ENCODE results near the gene UBE2R2. TPM values are rescaled to one million over a fixed set of nuclear protein-coding genes. Genes with fewer than 3 reads are reported as not detected.

Gene UBE2R2
- total and polyA plus RNA-seq, 2 donors from 2014 or later = 26.1 to 32.2 TPM

GRCh38 chr9:33776578-33776977 is 40.4 kb upstream of the UBE2R2 start:
- no peaks in the 10 kb centered on the region for H3K27me3 ChIP-seq (ENCODE audit: control insufficient read depth, insufficient read depth, low read length)
- no peak overlapping the region for H3K27ac ChIP-seq (ENCODE audit: low read depth in 2 of 2, low read length in 2 of 2)
- FAIRE-seq (no peak), DNase-seq (no peak)
- H3K9ac ChIP-seq (ENCODE audit: low read length in 3 of 3) = no peak overlapping the region
- H3K9me3 ChIP-seq (ENCODE audit: control insufficient read depth in 2 of 3, insufficient read depth in 1 of 3, low read length in 3 of 3) = no peaks in the 10 kb centered on the region
- H3K36me3 ChIP-seq (ENCODE audit: control insufficient read depth in 2 of 3, insufficient read depth in 3 of 3, low read length in 3 of 3) = no peaks in the 10 kb centered on the region
- H3K4me3 ChIP-seq (ENCODE audit: low read length in 3 of 3) = no peak overlapping the region
- no peaks in the 10 kb centered on the region for H3K4me1 ChIP-seq (ENCODE audit: control insufficient read depth in 2 of 3, insufficient read depth in 2 of 3, low read depth in 1 of 3, low read length in 3 of 3)
- intact Hi-C loops (cut with DNase I) = no loop called here
- no peak for TF ChIP-seq CTCF (IDR thresholded peaks at IDR 0.05; ENCODE audit: borderline replicate concordance, extremely low read depth, insufficient read depth)

GRCh38 chr9:33778700-33779351 is 38.1 kb upstream of the UBE2R2 start:
- no peak overlapping the region for H3K9ac ChIP-seq (ENCODE audit: low read length in 3 of 3)
- no peak overlapping the region for H3K27ac ChIP-seq (ENCODE audit: low read depth in 2 of 2, low read length in 2 of 2)
- H3K27me3 ChIP-seq (ENCODE audit: control insufficient read depth, insufficient read depth, low read length) = no peaks in the 10 kb centered on the region
- intact Hi-C loops (cut with DNase I) = no loop called here
- TF ChIP-seq CTCF (IDR thresholded peaks at IDR 0.05; ENCODE audit: borderline replicate concordance, extremely low read depth, insufficient read depth) = peak; percentile 73
- peak in 3 of 5 donors; percentile 49 to 73 (median 58) for DNase-seq
- no peaks in the 10 kb centered on the region for H3K4me1 ChIP-seq (ENCODE audit: control insufficient read depth in 2 of 3, insufficient read depth in 2 of 3, low read depth in 1 of 3, low read length in 3 of 3)
- H3K36me3 ChIP-seq (ENCODE audit: control insufficient read depth in 2 of 3, insufficient read depth in 3 of 3, low read length in 3 of 3) = no peaks in the 10 kb centered on the region
- H3K4me3 ChIP-seq (ENCODE audit: low read length in 3 of 3) = no peak overlapping the region
- H3K9me3 ChIP-seq (ENCODE audit: control insufficient read depth in 2 of 3, insufficient read depth in 1 of 3, low read length in 3 of 3) = no peaks in the 10 kb centered on the region
- FAIRE-seq = no peak

GRCh38 chr9:33780276-33780675 is 36.7 kb upstream of the UBE2R2 start:
- intact Hi-C loops (cut with DNase I) = no loop called here
- Histone ChIP-seq H3K27me3 (ENCODE audit: control insufficient read depth, insufficient read depth, low read length) (no peaks in the 10 kb centered on the region), H3K4me3 (ENCODE audit: low read length in 3 of 3) (no peak overlapping the region), H3K36me3 (ENCODE audit: control insufficient read depth in 2 of 3, insufficient read depth in 3 of 3, low read length in 3 of 3) (no peaks in the 10 kb centered on the region), H3K9me3 (ENCODE audit: control insufficient read depth in 2 of 3, insufficient read depth in 1 of 3, low read length in 3 of 3) (no peaks in the 10 kb centered on the region), H3K4me1 (ENCODE audit: control insufficient read depth in 2 of 3, insufficient read depth in 2 of 3, low read depth in 1 of 3, low read length in 3 of 3) (no peaks in the 10 kb centered on the region), H3K9ac (ENCODE audit: low read length in 3 of 3) (no peak overlapping the region), H3K27ac (ENCODE audit: low read depth in 2 of 2, low read length in 2 of 2) (no peak overlapping the region)
- no peak for TF ChIP-seq CTCF (IDR thresholded peaks at IDR 0.05; ENCODE audit: borderline replicate concordance, extremely low read depth, insufficient read depth)
- DNase-seq (no peak), FAIRE-seq (no peak)

- Histone ChIP-seq H3K9ac (ENCODE audit: low read length in 3 of 3) (no peak overlapping the region), H3K27me3 (ENCODE audit: control insufficient read depth, insufficient read depth, low read length) (no peaks in the 10 kb centered on the region), H3K9me3 (ENCODE audit: control insufficient read depth in 2 of 3, insufficient read depth in 1 of 3, low read length in 3 of 3) (no peaks in the 10 kb centered on the region), H3K27ac (ENCODE audit: low read depth in 2 of 2, low read length in 2 of 2) (no peak overlapping the region), H3K4me1 (ENCODE audit: control insufficient read depth in 2 of 3, insufficient read depth in 2 of 3, low read depth in 1 of 3, low read length in 3 of 3) (no peaks in the 10 kb centered on the region), H3K36me3 (ENCODE audit: control insufficient read depth in 2 of 3, insufficient read depth in 3 of 3, low read length in 3 of 3) (no peaks in the 10 kb centered on the region), H3K4me3 (ENCODE audit: low read length in 3 of 3) (no peak overlapping the region)
- intact Hi-C loops (cut with DNase I) = no loop called here
- DNase-seq = no peak
- FAIRE-seq = no peak
- TF ChIP-seq CTCF (IDR thresholded peaks at IDR 0.05; ENCODE audit: borderline replicate concordance, extremely low read depth, insufficient read depth) = no peak
These were observed 35.2 kb upstream of the UBE2R2 start for GRCh38 chr9:33781736-33782135.

Data from kidney (tissue), 14 donors.